ENCODE measurements around the gene MIER2.
"Not testable (repeated sequence)": the region's sequence is repeated elsewhere in the genome, so short reads cannot be mapped to it uniquely, and the experiment has no call there.

Gene MIER2

GRCh38 chr19:279656-280055 is 64.9 kb downstream of the MIER2 start:
- no peak for DNase-seq
- in situ Hi-C loops (cut with HindIII; ENCODE audit: low pct_ligation_motif_present, low pct_unique_long_range_greater_than_20kb, low sequenced_read_pairs) = no loop called here

- in situ Hi-C loops (cut with HindIII; ENCODE audit: low pct_ligation_motif_present, low pct_unique_long_range_greater_than_20kb, low sequenced_read_pairs) = no loop called here
- DNase-seq = no peak
Observed at GRCh38 chr19:279231-279630, 65.4 kb downstream of the MIER2 start.

- in situ Hi-C loops (cut with HindIII; ENCODE audit: low pct_ligation_motif_present, low pct_unique_long_range_greater_than_20kb, low sequenced_read_pairs) = no loop called here
- no peak for DNase-seq
Observed at GRCh38 chr19:277581-278165, 66.9 kb downstream of the MIER2 start.

GRCh38 chr19:277131-277530 is 67.5 kb downstream of the MIER2 start:
- no peak for DNase-seq
- in situ Hi-C loops (cut with HindIII; ENCODE audit: low pct_ligation_motif_present, low pct_unique_long_range_greater_than_20kb, low sequenced_read_pairs) = no loop called here

- in situ Hi-C loops (cut with HindIII; ENCODE audit: low pct_ligation_motif_present, low pct_unique_long_range_greater_than_20kb, low sequenced_read_pairs) = no loop called here
- DNase-seq = no peak
Observed at GRCh38 chr19:275958-276646, 68.5 kb downstream of the MIER2 start.

GRCh38 chr19:275000-275399 is 69.6 kb downstream of the MIER2 start:
- in situ Hi-C loops (cut with HindIII; ENCODE audit: low pct_ligation_motif_present, low pct_unique_long_range_greater_than_20kb, low sequenced_read_pairs) = no loop called here
- DNase-seq = no peak

GRCh38 chr19:273393-273792 is 71.2 kb downstream of the MIER2 start:
- in situ Hi-C loops (cut with HindIII; ENCODE audit: low pct_ligation_motif_present, low pct_unique_long_range_greater_than_20kb, low sequenced_read_pairs) = no loop called here
- DNase-seq = no peak

GRCh38 chr19:271856-272255 is 72.7 kb downstream of the MIER2 start:
- DNase-seq = no peak
- in situ Hi-C loops (cut with HindIII; ENCODE audit: low pct_ligation_motif_present, low pct_unique_long_range_greater_than_20kb, low sequenced_read_pairs) = no loop called here

GRCh38 chr19:270766-271318 is 73.8 kb downstream of the MIER2 start:
- DNase-seq; in situ Hi-C loops (cut with HindIII; ENCODE audit: low pct_ligation_motif_present, low pct_unique_long_range_greater_than_20kb, low sequenced_read_pairs): not testable (repeated sequence)

GRCh38 chr19:269241-269640 is 75.4 kb downstream of the MIER2 start:
- DNase-seq = no peak

GRCh38 chr19:262125-262524 is 82.5 kb downstream of the MIER2 start:
- no peak for DNase-seq

More at GRCh38 chr19:269241-269640, 75.4 kb downstream of the MIER2 start:
- in situ Hi-C loops (cut with HindIII; ENCODE audit: low pct_ligation_motif_present, low pct_unique_long_range_greater_than_20kb, low sequenced_read_pairs) = no loop called here

GRCh38 chr19:256804-257203 is 87.8 kb downstream of the MIER2 start:
- DNase-seq; in situ Hi-C loops (cut with HindIII; ENCODE audit: low pct_ligation_motif_present, low pct_unique_long_range_greater_than_20kb, low sequenced_read_pairs): not testable (repeated sequence)

More at GRCh38 chr19:262125-262524, 82.5 kb downstream of the MIER2 start:
- in situ Hi-C loops (cut with HindIII; ENCODE audit: low pct_ligation_motif_present, low pct_unique_long_range_greater_than_20kb, low sequenced_read_pairs) = no loop called here
